HG02759 (cell line): ENCODE results near the gene TLDC2.

Experiments used
- ATAC-seq: cut with Tn5 transposase; IDR thresholded peaks from one replicate; pipeline ENCODE4 v1.9.1; 2021; ENCODE audit warnings: mild to moderate bottlenecking, moderate library complexity; ENCODE audit not compliant: unreplicated experiment

The TLDC2 gene

DNA sequence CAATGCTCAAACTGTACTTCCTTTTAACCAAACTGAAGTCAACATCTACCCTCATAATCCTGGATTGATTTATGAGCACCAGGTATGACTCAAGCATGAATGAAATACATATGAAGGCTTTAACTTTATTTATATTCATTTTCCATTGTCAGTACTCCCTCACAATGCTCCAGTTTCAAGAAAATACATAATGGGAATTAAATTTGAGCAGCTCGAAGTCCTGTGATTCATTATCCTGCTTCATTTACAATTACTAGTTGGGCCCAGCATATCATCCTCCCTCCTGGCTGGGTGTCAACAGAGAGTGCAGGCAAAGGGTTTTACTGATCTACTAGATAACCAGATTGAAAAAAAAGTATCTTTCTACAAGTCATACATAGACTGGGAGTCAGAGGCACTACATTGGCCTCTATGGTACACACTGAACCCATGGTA lies 65.5 kb downstream of the TLDC2 start:
- no peak for ATAC-seq
